OCI-LY3 (cell line): Measurements from ENCODE around the gene SIGLEC11.

Experiments
- CTCF ChIP-seq: fragments of 200-600, 300-600 bp; sonication (generic); IDR thresholded peaks from 2 replicates; pipeline ENCODE4 v1.5.1; 2014; ENCODE audit warnings: antibody characterized with exemption, low read length, low read depth
- EZH2phosphoT487 ChIP-seq: fragments of 200-600 bp; shearing (Covaris generic); IDR thresholded peaks from 2 replicates; pipeline ENCODE4 v1.6.1; 2018; ENCODE audit warnings: antibody characterized with exemption, mixed run types, low read depth

GRCh38 chr19:49940482-49940791, 20.5 kb downstream of the SIGLEC11 start:
- no peak for TF ChIP-seq CTCF
- TF ChIP-seq EZH2phosphoT487: no peak
